Activated T-cell treated with anti-CD3 and anti-CD28 coated beads, Interleukin-2, amount 50 U/mL, for 72 hours (primary cell): Measurements from ENCODE around the gene UBAC1. TPM values are rescaled to one million over a fixed set of nuclear protein-coding genes. Genes with fewer than 3 reads are reported as not detected.
"Not testable (repeated sequence)": the region's sequence is repeated elsewhere in the genome, so short reads cannot be mapped to it uniquely, and the experiment has no call there.

Source experiments
- ATAC-seq, 2 donors: fragments of 150-1000 bp; cut with Tn5 transposase; replicated peaks in 1 of 2; 2 replicates each; pipeline ENCODE4 v1.10.0; 2021; ENCODE audit warnings: moderate library complexity in 2 of 2, mild to moderate bottlenecking in 1 of 2
- DNase-seq, 2 donors: peaks; one replicate each; pipeline ENCODE4 v3.0.0; 2021 to 2022; ENCODE audit warnings: mixed read lengths in 1 of 2
- H3K27ac Mint-ChIP-seq: one replicate; pipeline ENCODE4 v1.8.0; 2022; ENCODE audit warnings: mild to moderate bottlenecking, moderate library complexity, mixed read lengths
- H3K27me3 Mint-ChIP-seq: one replicate; pipeline ENCODE4 v1.8.0; 2022; ENCODE audit warnings: low read depth, mixed read lengths
- H3K36me3 Mint-ChIP-seq, 2 donors: one replicate each; pipeline ENCODE4 v1.8.0; 2022; ENCODE audit warnings: mixed read lengths in 2 of 2, mild to moderate bottlenecking in 1 of 2; ENCODE audit not compliant: insufficient read depth in 2 of 2
- H3K4me1 Mint-ChIP-seq: one replicate; pipeline ENCODE4 v1.8.0; 2022; ENCODE audit warnings: low read depth, mixed read lengths
- H3K4me3 Mint-ChIP-seq, 2 donors: one replicate each; pipeline ENCODE4 v1.8.0; 2022; ENCODE audit warnings: mild to moderate bottlenecking in 2 of 2, mixed read lengths in 2 of 2, moderate library complexity in 2 of 2
- H3K9me3 Mint-ChIP-seq, 2 donors: one replicate each; pipeline ENCODE4 v1.8.0; 2022; ENCODE audit warnings: mixed read lengths in 2 of 2
- total RNA-seq, 2 donors: library from RNA; stranded (reverse); gene quantifications; one replicate each; pipeline ENCODE4 v1.2.3, GENCODE V29; 2022

UBAC1 gene
- total RNA-seq, 2 donors from 2014 or later: 35.6 to 41.6 TPM

DNA sequence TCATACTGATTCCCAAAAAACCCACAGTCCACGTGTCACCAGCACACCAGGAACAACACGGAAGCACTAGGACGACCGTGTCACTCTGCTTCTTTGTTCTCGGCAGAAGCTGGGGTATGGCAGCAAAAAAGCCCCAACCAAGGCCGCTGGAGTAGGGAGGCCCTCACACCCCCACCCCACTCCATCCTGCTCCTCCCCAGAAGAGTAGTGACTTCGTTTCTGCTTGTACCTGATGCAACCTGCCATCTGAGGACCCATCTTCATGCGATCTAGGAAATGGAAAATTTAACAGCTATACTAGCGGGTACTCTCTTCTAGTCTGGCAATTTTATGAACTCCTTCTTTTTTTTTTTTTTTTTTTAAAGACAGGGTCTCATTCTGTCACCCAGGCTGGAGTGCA is 3.7 kb downstream of the UBAC1 start:
- Mint-ChIP-seq H3K27me3 (no peaks in the 10 kb centered on the region), H3K9me3 (no peaks in the 10 kb centered on the region), H3K27ac (no peak overlapping the region), H3K36me3 (peaks cover 5 to 6% of the 10 kb centered on the region in 2 donors), H3K4me3 (no peak overlapping the region), H3K4me1 (peaks cover 36% of the 10 kb centered on the region)
- DNase-seq (no peak), ATAC-seq (no peak)

DNA sequence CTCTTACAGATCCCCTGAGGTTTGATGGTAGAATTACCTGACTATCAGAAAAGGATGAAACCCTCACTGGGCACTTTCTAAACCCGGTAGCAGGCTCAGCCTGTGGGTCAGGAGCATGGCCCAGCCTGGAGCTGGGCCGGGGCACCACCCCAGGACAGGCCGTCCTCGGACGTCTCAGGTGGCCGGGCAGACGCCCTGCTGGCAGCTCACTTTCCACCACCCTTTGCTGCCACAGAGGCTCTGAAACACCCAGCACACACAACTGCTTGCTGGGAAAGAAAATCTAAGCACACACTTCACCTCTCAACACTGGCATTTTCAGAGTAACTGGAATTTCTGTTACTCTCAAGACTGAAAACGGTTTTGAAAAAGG is 4.4 kb downstream of the UBAC1 start:
- H3K4me3 Mint-ChIP-seq: no peak overlapping the region
- DNase-seq: no peak
- ATAC-seq: no peak
- peaks cover 30% of the 10 kb centered on the region for H3K4me1 Mint-ChIP-seq
- H3K36me3 Mint-ChIP-seq: peaks cover 7 to 8% of the 10 kb centered on the region in 2 donors
- no peaks in the 10 kb centered on the region for H3K9me3 Mint-ChIP-seq
- H3K27ac Mint-ChIP-seq: no peak overlapping the region
- no peaks in the 10 kb centered on the region for H3K27me3 Mint-ChIP-seq

DNA sequence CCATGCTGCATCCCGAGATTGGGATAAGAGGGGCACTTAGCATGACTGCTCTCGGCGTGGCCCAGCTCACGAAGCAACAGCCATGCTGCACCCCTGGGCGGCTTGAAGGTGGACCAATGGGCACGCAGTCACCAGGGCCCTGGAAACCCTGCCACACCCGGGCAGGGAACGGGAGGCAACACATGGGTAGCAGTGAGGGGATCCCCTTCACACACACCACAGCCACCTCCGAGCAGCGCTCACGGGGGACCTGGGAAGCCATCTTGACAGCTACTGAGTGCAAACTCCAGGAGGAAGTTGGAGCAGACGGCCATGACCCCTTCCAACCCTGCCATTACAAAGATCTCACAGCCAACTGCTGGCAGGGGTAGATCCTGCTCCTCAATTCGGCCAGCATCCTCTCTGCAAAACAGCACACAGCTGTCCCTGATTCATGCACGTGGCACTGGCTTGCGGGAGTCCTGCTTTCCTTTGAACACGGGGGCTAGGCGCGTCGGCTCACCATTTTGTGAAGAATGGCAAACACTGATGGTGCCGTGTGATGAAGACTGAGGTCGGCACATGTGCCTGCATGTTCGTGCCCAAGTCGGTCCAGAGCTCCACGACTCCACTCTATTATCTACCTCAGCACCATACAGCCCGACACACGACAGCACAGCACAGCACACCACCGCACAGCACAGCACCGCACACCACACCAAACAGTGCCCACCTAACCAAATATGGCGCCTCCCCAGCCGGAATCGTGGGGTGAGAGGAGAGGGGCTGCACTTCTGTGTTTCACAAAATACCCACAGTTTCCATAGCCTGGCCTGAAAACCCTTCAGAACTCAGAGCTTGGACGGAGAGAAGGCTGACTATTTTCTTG is 5.0 kb downstream of the UBAC1 start:
- no peak overlapping the region for H3K27ac Mint-ChIP-seq
- no peak overlapping the region for H3K4me3 Mint-ChIP-seq
- DNase-seq (no peak), ATAC-seq (no peak)
- H3K27me3 Mint-ChIP-seq: no peaks in the 10 kb centered on the region
- H3K9me3 Mint-ChIP-seq: no peaks in the 10 kb centered on the region
- peaks cover 7 to 8% of the 10 kb centered on the region in 2 donors for H3K36me3 Mint-ChIP-seq
- peaks cover 23% of the 10 kb centered on the region for H3K4me1 Mint-ChIP-seq

DNA sequence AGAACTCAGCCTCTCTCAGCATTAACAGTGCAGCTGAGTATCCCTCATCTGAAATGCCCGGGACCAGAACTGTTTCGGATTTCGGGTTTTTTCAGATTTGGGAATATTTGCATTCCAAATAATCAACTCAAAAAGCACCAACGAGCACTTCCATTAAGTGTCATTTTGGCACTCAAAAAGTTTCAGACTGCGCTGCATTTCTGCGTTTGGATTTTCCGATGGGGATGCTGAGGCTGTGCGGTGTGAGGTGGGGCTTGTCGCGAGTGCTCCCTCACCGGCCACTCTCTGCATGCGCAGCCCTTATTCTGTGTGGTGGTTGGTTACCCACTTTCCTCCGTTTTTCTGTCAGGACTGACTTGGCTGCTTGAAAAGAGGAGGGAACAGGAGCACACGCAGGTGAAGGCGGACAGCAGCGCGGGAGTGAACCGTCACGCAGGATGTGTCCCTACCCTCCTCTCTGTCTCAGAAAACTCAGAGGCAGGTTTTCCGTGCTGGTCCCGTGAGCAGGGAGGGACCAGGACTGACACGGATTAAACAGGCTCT is 8.4 kb downstream of the UBAC1 start:
- no peak for DNase-seq
- H3K27ac Mint-ChIP-seq: no peak overlapping the region
- no peaks in the 10 kb centered on the region for H3K27me3 Mint-ChIP-seq
- ATAC-seq: no peak
- peaks cover 9 to 20% of the 10 kb centered on the region in 2 donors for H3K36me3 Mint-ChIP-seq
- H3K4me3 Mint-ChIP-seq: no peak overlapping the region
- H3K9me3 Mint-ChIP-seq: no peaks in the 10 kb centered on the region
- peaks cover 4% of the 10 kb centered on the region for H3K4me1 Mint-ChIP-seq

DNA sequence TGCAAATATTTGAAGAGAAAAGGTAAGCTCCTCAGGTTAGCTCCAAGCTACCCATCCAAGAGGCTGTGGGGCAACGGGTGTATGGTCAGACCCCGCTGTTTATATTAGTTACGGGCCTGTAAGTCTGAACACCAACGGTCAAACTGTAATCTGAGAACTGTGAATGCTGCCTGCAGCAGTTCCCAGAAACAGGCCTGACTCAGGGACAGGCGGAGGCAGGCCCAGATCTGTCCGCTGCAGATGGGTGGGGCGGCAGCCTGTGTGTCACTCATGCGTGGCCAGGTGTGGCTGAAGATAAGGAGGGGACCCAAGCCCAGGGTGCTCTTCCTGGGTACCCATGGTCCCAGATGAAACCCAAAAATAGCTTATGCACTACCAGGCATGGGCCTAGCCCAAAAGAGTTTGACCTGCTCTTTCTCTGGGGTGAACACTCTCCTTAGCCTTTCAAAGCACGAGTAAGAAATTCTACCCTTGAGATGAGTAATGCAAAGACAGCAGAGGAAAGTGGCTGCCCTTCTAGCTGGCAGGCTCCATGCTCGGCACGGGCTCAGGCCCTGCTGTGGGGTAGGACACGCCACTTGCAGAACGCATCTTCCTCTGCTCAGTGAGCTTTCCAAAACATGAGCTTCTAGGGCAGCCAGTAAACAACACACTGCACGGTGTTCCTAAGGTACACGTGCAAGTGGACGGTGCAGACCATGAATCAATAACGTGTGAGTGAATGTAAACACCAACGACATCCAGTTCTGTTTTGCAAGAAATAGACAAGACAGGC is 9.1 kb downstream of the UBAC1 start:
- H3K27me3 Mint-ChIP-seq: no peaks in the 10 kb centered on the region
- peaks cover 4% of the 10 kb centered on the region for H3K4me1 Mint-ChIP-seq
- H3K36me3 Mint-ChIP-seq: peaks cover 11 to 21% of the 10 kb centered on the region in 2 donors
- H3K27ac Mint-ChIP-seq: no peak overlapping the region
- no peak overlapping the region for H3K4me3 Mint-ChIP-seq
- H3K9me3 Mint-ChIP-seq: no peaks in the 10 kb centered on the region
- DNase-seq: no peak
- no peak for ATAC-seq

DNA sequence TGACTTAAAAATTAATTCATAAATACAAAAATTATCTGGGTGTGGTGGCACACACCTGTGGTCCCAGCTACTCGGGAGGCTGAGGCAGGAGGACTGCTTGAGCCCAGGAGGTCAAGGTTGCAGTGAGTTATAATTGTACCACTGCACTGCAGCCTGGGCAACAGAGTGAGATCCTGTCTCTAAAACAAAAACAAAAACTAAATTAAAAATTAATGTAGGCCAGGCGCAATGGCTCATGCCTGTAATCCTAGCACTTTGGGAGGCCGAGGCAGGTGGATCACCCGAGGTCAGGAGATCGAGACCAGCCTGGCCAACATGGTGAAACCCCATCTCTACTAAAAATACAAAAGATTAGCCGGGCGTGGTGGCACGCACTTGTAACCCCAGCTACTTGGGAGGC is 9.9 kb downstream of the UBAC1 start:
- peaks cover 11 to 21% of the 10 kb centered on the region in 2 donors for H3K36me3 Mint-ChIP-seq
- H3K4me3 Mint-ChIP-seq, H3K27ac Mint-ChIP-seq, DNase-seq, H3K9me3 Mint-ChIP-seq, H3K27me3 Mint-ChIP-seq, H3K4me1 Mint-ChIP-seq, ATAC-seq: not testable (repeated sequence)

DNA sequence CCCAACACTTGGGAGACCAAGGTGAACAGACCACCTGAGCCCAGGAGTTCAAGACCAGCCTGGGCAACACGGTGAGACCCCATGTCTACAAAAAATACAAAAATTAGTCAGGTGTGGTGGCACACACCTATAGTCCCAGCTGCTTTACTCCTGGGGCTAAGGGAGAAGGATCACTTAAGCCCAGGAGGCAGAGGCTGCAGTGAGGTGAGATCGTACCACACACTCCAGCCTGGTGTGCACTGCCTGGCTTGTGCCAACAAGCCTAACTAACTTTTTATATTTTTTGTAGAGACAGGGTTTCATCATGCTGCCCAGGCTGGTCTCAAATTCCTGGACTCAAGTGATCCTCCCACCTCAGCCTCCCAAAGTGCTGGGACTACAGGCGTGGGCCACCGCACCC is 10.3 kb downstream of the UBAC1 start:
- not testable (repeated sequence) for ATAC-seq, H3K27me3 Mint-ChIP-seq, H3K4me1 Mint-ChIP-seq, DNase-seq, H3K4me3 Mint-ChIP-seq, H3K9me3 Mint-ChIP-seq, H3K27ac Mint-ChIP-seq
- peaks cover 11 to 22% of the 10 kb centered on the region in 2 donors for H3K36me3 Mint-ChIP-seq

DNA sequence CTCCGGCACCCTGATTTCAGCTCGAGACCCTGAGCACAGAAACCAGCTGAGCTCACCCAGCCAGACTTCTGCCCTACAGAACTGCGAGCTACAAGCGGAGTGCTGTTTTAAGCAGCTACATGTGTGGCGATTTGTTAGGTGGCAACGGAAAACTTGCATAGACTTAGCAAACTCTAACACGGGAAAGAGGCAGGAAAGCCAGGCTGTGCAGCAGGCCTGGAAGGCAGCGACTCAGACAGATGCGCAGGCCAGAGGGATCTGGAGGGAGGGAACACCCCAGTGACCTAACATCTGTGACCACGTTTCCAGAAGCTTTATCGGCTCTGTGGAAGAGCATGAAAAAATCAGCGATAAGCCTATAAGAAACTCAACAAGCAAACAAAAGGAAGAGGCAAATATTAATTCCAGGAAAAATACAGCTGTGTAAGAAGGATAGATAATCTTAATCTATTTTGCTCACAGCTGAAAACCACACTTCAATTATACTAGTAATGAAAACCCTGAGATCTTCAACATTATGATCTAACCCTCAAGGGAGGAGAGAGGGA is 11.0 kb downstream of the UBAC1 start:
- DNase-seq (no peak), ATAC-seq (no peak)
- Mint-ChIP-seq H3K27ac (peak overlapping the region; percentile 46), H3K4me3 (no peak overlapping the region), H3K27me3 (no peaks in the 10 kb centered on the region), H3K36me3 (peaks cover 11 to 26% of the 10 kb centered on the region in 2 donors), H3K4me1 (peaks cover 4% of the 10 kb centered on the region), H3K9me3 (no peaks in the 10 kb centered on the region)

DNA sequence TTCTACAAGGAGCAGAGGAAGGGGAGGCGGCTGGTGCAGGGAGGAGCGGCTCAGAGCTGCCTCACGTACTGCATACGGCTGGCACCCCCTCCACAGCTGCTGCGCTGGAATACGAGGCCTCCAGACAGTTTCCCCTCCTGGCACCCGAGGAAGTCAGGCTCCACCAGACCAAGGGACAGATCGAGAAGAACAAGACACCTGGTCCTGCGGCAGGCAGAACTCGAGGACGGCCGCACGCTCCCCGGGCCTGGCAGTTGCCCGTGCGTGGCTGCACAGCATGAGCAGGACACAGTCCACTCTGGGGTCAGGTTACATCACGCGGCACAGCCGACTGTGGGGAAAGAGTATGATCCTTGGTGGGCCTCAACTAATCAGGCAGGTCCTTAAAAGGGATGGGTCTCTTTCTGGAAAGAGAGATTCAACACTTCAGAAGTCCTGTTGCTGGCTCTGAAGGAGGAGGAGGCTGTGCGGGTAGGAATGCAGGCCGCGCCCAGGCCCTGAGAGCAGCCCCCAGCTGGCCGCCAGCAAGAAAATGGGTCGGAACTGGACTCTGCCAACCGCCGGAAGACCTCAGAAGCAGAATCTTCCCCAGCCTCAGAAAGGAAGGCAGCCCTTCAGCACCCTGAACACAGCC is 11.6 kb downstream of the UBAC1 start:
- H3K27ac Mint-ChIP-seq: no peak overlapping the region
- peaks cover 10 to 30% of the 10 kb centered on the region in 2 donors for H3K36me3 Mint-ChIP-seq

DNA sequence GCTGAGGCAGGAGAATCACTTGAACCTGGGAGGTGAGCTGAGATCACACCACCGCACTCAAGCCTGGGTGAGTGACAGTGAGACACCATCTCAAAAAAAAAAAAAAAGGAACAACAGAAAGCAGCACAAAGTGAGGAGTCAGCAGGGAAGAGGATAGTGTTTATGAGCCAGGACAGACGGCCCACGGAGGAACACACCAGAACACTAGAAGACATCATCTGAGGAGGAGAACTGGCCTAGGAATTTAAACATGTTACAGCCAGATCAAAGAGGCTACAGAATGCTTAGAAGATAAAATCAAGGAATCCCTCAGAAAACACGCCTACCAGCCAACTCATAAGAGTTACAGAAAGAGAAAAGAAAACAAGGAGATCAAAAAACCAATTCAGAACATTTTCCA is 12.2 kb downstream of the UBAC1 start:
- Mint-ChIP-seq H3K4me3 (no peak overlapping the region), H3K9me3 (no peaks in the 10 kb centered on the region), H3K36me3 (peaks cover 12 to 32% of the 10 kb centered on the region in 2 donors), H3K27ac (no peak overlapping the region), H3K4me1 (peaks cover 4% of the 10 kb centered on the region), H3K27me3 (no peaks in the 10 kb centered on the region)
- ATAC-seq (no peak), DNase-seq (no peak)

More for the DNA sequence above, 11.6 kb downstream of the UBAC1 start:
- ATAC-seq (no peak), DNase-seq (no peak)
- no peaks in the 10 kb centered on the region for H3K27me3 Mint-ChIP-seq
- no peak overlapping the region for H3K4me3 Mint-ChIP-seq
- H3K9me3 Mint-ChIP-seq: no peaks in the 10 kb centered on the region
- peaks cover 4% of the 10 kb centered on the region for H3K4me1 Mint-ChIP-seq

DNA sequence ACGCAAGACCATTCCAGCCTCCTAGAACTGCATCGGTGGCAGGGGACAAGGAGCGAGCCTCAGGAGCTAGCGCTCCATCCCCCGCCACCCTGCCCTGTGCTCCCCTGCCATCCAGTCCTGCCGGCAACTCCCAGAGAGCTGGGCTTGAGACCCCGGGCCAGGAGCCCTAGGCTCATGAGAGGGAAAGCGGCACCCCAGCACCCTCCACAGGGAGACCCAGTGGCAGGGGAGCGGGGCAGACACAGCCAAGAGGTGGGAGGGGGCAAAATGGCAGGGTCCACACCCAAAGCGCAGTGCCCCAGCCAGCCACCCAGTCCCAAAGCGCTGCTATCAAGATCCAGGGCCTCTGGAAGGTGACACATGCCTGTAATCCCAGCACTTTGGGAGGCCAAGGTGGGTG is 12.7 kb downstream of the UBAC1 start:
- DNase-seq (no peak), ATAC-seq (no peak)
- Mint-ChIP-seq H3K9me3 (no peaks in the 10 kb centered on the region), H3K4me1 (peaks cover 4% of the 10 kb centered on the region), H3K4me3 (no peak overlapping the region), H3K27ac (no peak overlapping the region), H3K36me3 (peaks cover 14 to 37% of the 10 kb centered on the region in 2 donors), H3K27me3 (no peaks in the 10 kb centered on the region)

DNA sequence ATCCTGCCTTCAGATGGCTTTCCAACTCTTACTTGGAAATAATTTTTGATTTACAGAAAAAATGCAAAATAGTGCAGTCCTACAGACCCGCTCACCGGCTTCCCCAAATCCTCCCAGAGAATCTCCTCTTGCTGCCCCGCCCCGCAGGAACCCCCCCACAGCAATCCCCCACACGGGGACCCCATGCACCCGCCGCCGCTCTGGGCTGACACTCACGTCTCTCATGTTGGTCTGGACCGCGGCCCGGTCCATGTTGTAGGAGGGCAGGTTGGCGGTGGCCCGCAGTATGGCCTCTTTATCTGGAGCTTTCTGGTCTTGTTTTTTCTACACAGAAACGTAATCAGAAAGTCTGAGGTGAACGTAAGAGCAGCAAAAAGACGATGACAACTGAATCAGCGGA is 13.6 kb downstream of the UBAC1 start:
- H3K27ac Mint-ChIP-seq: no peak overlapping the region
- no peaks in the 10 kb centered on the region for H3K9me3 Mint-ChIP-seq
- no peaks in the 10 kb centered on the region for H3K27me3 Mint-ChIP-seq
- H3K4me1 Mint-ChIP-seq: peaks cover 4% of the 10 kb centered on the region
- ATAC-seq (no peak), DNase-seq (no peak)
- peaks cover 12 to 36% of the 10 kb centered on the region in 2 donors for H3K36me3 Mint-ChIP-seq
- H3K4me3 Mint-ChIP-seq: no peak overlapping the region

DNA sequence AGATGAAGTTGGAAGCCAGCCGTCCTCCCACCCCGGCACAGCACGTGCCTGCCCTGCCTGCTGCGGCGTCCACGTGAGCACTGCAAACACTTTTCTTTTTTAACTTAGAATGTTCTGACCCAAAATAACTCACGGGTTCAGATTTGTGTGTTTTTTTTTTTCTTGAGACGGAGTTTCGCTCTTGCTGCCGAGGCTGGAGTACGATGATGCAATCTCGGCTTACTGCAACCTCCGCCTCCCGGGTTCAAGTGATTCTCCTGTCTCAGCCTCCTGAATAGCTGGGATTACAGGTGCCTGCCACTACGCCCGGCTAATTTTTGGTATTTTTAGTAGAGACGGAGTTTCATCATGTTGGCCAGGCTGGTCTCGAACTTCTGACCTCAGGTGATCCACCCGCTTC is 14.1 kb downstream of the UBAC1 start:
- not testable (repeated sequence) for H3K27me3 Mint-ChIP-seq, H3K9me3 Mint-ChIP-seq, H3K4me1 Mint-ChIP-seq, H3K27ac Mint-ChIP-seq, ATAC-seq, H3K4me3 Mint-ChIP-seq, DNase-seq
- H3K36me3 Mint-ChIP-seq: peaks cover 9 to 33% of the 10 kb centered on the region in 2 donors
